Measurements from ENCODE around the gene GDF2.

Gene GDF2

GRCh38 chr10:47322300-47323061 is at the start of gene GDF2:
Gene GDF2, plus strand, starts transcription at chr10:47322454. Its CDS starts 215 bp downstream, at chr10:47322669.
- no peak for DNase-seq

GRCh38 chr10:47276071-47276470 is 46.2 kb upstream of the GDF2 start:
- no peak for DNase-seq

GRCh38 chr10:47276576-47277351 is 45.5 kb upstream of the GDF2 start:
- no peak for DNase-seq

- DNase-seq = peak; percentile 22 to 25
These were observed 44.7 kb upstream of the GDF2 start for GRCh38 chr10:47277352-47278151.

- no peak for DNase-seq
These were observed 44.1 kb upstream of the GDF2 start for GRCh38 chr10:47278152-47278473.

GRCh38 chr10:47278720-47279119 is 43.5 kb upstream of the GDF2 start:
- DNase-seq = no peak

- DNase-seq = no peak
These were observed 43.0 kb upstream of the GDF2 start for GRCh38 chr10:47279276-47279675.

GRCh38 chr10:47282005-47282656 is 40.1 kb upstream of the GDF2 start:
- no peak for DNase-seq

- DNase-seq = no peak
These were observed 39.6 kb upstream of the GDF2 start for GRCh38 chr10:47282657-47283018.

- DNase-seq = no peak
These were observed 39.1 kb upstream of the GDF2 start for GRCh38 chr10:47283101-47283630.

- no peak for DNase-seq
These were observed 38.4 kb upstream of the GDF2 start for GRCh38 chr10:47283848-47284247.

- DNase-seq = no peak
These were observed 36.7 kb upstream of the GDF2 start for GRCh38 chr10:47285381-47286115.

- DNase-seq = no peak
These were observed 36.1 kb upstream of the GDF2 start for GRCh38 chr10:47286116-47286505.

GRCh38 chr10:47286591-47287315 is 35.5 kb upstream of the GDF2 start:
- no peak for DNase-seq

- DNase-seq = no peak
These were observed 34.9 kb upstream of the GDF2 start for GRCh38 chr10:47287365-47287802.

- no peak for DNase-seq
These were observed 34.4 kb upstream of the GDF2 start for GRCh38 chr10:47287805-47288204.

GRCh38 chr10:47288236-47288635 is 34.0 kb upstream of the GDF2 start:
- DNase-seq = no peak

GRCh38 chr10:47288916-47289495 is 33.2 kb upstream of the GDF2 start:
- DNase-seq = no peak

- no peak for DNase-seq
These were observed 32.3 kb upstream of the GDF2 start for GRCh38 chr10:47289921-47290320.

- no peak for DNase-seq
These were observed 31.9 kb upstream of the GDF2 start for GRCh38 chr10:47290338-47290737.

GRCh38 chr10:47291682-47292081 is 30.6 kb upstream of the GDF2 start:
- DNase-seq = no peak

All from Kasumi-1 (cell line).